PC-9 (cell line): ENCODE measurements around the gene SLC35D2.

Experiments used
- EZH2 ChIP-seq: fragments of 200-600 bp; sonication (generic); IDR thresholded peaks from 2 replicates; pipeline ENCODE4 v1.8.0; 2017; ENCODE audit warnings: antibody characterized with exemption, low read depth
- TF ChIP-seq, protein P1 (sequence below): fragments of 200-600 bp; sonication (generic); conservative IDR thresholded peaks from 2 replicates; pipeline ENCODE4 v1.6.1; 2017; ENCODE audit warnings: mixed run types, antibody characterized with exemption, mild to moderate bottlenecking, moderate library complexity

DNA sequence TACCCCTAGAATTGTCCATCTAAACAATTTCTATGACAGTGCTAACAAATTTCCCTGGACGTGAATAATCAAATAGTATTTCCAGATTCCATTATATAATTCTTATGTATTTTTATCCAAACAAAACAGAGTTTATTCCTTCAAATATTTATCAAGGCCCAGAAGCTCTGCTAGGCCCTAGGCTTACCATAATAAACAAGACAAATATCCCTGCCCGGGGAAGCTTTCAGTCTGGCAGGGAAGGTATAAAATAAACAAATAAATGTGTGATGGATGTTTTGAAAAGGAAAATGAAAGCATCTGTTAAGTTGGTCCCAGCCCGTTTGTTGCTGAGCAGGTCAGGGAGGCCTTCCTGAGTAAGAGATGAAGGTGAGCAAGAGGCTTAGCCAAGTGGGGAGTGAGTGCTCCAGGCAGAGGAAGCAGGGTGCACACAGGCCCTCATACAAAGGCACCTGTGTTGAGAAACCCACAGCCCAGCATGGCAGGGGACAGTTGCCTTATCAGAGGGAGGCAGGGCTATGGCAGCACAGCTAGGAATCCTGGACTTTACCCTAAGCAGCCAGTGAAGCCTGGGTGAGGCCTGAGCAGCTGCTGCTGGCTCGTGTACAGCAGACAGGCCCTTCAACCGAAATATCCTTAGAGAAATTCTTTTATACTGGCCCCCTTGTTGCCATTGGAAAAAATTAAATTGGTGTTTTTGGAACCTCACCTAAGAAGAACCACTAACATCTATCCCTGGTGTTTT lies 7.7 kb upstream of the SLC35D2 start:
- TF ChIP-seq EZH2: no peak
- TF ChIP-seq, protein P1, sequence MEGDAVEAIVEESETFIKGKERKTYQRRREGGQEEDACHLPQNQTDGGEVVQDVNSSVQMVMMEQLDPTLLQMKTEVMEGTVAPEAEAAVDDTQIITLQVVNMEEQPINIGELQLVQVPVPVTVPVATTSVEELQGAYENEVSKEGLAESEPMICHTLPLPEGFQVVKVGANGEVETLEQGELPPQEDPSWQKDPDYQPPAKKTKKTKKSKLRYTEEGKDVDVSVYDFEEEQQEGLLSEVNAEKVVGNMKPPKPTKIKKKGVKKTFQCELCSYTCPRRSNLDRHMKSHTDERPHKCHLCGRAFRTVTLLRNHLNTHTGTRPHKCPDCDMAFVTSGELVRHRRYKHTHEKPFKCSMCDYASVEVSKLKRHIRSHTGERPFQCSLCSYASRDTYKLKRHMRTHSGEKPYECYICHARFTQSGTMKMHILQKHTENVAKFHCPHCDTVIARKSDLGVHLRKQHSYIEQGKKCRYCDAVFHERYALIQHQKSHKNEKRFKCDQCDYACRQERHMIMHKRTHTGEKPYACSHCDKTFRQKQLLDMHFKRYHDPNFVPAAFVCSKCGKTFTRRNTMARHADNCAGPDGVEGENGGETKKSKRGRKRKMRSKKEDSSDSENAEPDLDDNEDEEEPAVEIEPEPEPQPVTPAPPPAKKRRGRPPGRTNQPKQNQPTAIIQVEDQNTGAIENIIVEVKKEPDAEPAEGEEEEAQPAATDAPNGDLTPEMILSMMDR: no peak
